Measurements from ENCODE around the gene KRTAP5-6. TPM values are rescaled to one million over a fixed set of nuclear protein-coding genes. Genes with fewer than 3 reads are reported as not detected.
A peak's percentile ranks its signal among the peaks of the same experiment; 100 is the strongest.
"Not testable (repeated sequence)": the region's sequence is repeated elsewhere in the genome, so short reads cannot be mapped to it uniquely, and the experiment has no call there.

KRTAP5-6 gene
- total RNA-seq, 2 experiments from 2014 or later = not detected

DNA sequence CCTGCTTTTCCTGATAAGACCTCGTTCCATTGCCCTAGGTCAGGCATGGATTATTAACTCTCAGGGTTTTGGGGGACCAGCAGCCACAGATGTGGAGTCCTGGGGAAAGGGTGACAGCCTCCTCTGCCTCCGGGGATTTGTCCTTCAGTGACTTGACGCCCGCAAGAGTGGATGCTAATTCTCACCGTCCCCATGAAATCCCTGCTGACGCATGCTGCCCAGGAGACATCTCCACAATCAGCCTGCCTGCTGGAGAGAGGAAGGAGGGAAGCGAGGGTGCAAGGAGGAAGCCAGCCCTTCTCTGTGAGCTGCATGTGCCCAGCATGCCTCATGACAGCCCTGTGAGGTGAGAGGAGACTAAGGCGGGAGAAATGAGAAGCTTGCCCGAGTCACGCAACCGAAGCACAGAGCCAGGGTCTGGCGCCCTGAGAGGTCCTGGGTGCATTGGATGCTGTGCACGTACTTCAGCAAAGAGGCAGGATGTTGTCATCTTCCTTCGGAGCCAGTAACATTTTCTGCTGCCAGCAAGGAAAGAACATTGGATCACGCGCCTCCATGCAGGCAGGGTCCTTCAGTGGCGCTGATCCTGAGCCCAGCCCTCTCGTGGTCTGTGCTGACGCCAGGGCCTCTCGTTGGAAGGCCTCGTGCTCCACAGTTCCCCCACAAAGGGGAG, 27.3 kb upstream of the KRTAP5-6 start:
- POLR2A ChIA-PET = no interaction called here
- DNase-seq (no peak), ATAC-seq (ENCODE audit: low read depth) (no peak)
- no peak overlapping the region for H3K4me3 Mint-ChIP-seq
- peak overlapping the region; percentile 56 for H3K27ac Mint-ChIP-seq
- no peaks in the 10 kb centered on the region for H3K4me1 Mint-ChIP-seq
- H3K36me3 Mint-ChIP-seq = no peaks in the 10 kb centered on the region
- H3K9me3 Mint-ChIP-seq = peaks cover 2% of the 10 kb centered on the region
- peaks cover 29% of the 10 kb centered on the region for H3K27me3 Mint-ChIP-seq

DNA sequence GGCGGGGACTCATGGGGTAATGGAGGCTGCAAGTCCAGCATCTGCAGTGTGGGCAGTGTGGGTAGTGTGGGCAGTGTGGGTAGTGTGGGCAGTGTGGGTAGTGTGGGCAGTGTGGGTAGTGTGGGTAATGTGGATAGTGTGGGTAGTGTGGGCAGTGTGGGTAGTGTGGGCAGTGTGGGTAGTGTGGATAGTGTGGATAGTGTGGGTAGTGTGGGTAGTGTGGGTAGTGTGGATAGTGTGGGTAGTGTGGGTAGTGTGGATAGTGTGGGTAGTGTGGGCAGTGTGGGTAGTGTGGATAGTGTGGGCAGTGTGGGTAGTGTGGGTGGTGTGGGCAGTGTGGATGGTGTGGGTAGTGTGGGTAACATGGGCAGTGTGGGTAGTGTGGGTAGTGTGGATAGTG, 26.5 kb upstream of the KRTAP5-6 start:
- H3K4me3 Mint-ChIP-seq; POLR2A ChIA-PET; H3K36me3 Mint-ChIP-seq; ATAC-seq (ENCODE audit: low read depth); H3K9me3 Mint-ChIP-seq; DNase-seq; H3K4me1 Mint-ChIP-seq: not testable (repeated sequence)
- Mint-ChIP-seq H3K27ac (peak overlapping the region; percentile 60), H3K27me3 (peaks cover 35% of the 10 kb centered on the region)

DNA sequence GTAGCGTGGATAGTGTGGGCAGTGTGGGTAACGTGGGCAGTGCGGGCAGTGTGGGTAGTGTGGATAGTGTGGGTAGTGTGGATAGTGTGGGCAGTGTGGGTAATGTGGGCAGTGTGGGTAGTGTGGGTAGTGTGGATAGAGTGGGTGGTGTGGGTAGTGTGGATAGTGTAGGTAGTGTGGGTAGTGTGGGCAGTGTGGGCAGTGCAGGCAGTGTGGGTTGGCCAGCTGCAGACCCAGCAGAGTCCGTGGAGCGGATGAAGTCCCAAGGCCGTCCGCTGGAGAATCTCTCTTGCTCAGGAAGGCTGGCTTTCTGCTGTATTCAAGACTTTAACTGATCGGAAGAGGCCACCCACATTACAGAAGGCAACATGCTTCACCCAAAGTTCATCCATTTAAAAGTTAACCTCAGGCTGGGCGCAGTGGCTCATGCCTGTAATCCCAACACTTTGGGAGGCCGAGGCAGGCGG, 26.1 kb upstream of the KRTAP5-6 start:
- POLR2A ChIA-PET = no interaction called here
- peaks cover 2% of the 10 kb centered on the region for H3K9me3 Mint-ChIP-seq
- H3K36me3 Mint-ChIP-seq = no peaks in the 10 kb centered on the region
- H3K4me1 Mint-ChIP-seq = no peaks in the 10 kb centered on the region
- H3K4me3 Mint-ChIP-seq = no peak overlapping the region
- H3K27me3 Mint-ChIP-seq = peaks cover 40% of the 10 kb centered on the region
- H3K27ac Mint-ChIP-seq = peak overlapping the region; percentile 60
- DNase-seq (no peak), ATAC-seq (ENCODE audit: low read depth) (no peak)

DNA sequence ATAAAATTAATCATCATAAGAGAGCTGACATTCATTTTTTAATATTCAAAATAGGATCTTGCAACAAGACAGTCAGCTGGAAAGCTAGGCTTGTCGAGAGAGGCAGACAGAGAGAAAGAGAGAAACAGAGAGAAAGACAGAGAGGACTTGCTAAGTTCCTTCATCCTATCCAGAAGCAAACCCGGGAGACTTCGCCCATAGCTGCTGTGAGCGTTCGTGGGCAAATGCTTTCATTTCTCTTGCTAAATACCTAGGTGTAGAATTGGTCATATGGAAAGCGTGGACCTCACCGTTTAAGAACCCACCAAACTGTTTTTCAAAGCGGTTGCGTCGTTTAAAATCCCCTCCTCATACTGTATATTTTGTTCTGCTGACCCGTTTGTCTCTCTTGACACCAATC, 25.3 kb upstream of the KRTAP5-6 start:
- Mint-ChIP-seq H3K27ac (no peak overlapping the region), H3K27me3 (peaks cover 46% of the 10 kb centered on the region), H3K36me3 (no peaks in the 10 kb centered on the region), H3K9me3 (peaks cover 2% of the 10 kb centered on the region), H3K4me3 (no peak overlapping the region), H3K4me1 (no peaks in the 10 kb centered on the region)
- POLR2A ChIA-PET = no interaction called here
- no peak for ATAC-seq (ENCODE audit: low read depth)
- no peak for DNase-seq

DNA sequence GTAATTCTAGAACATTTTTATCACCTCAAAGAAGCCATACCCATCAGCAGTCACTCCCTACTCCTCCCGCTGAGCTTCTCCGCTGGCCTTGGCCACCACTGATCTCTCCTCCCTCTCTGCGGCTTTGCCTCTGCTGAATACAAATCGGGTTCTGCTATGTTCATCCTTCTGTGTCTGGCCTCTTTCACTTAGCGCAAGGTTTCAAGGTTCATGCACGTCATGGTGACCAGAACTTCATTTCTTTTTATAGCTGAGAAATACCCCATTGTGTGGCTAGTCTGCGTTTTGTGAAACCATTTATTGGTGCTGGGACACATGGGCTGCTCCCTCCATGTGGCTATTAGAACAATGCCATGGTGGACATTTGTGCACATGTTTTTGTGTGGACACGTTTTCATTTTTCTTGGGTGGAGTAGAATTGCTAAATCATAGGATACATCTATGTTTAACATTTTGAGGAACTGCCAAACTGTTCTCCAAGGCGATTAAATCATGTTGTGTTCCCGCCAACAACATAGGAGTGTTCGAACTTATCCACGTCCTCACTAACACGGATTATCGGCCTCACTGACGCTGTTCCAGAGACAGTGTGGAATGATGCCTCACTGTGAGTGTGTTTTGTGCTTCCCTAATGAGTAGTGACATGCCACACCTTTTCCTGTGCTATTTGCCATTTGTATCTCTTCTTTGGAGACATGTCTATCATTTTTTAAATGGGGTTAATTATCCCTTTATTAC, 24.2 kb upstream of the KRTAP5-6 start:
- DNase-seq (no peak), ATAC-seq (ENCODE audit: low read depth) (no peak)
- H3K9me3 Mint-ChIP-seq = peaks cover 2% of the 10 kb centered on the region
- H3K27me3 Mint-ChIP-seq = peaks cover 53% of the 10 kb centered on the region
- no peaks in the 10 kb centered on the region for H3K36me3 Mint-ChIP-seq
- POLR2A ChIA-PET = no interaction called here
- no peaks in the 10 kb centered on the region for H3K4me1 Mint-ChIP-seq
- H3K27ac Mint-ChIP-seq = no peak overlapping the region
- no peak overlapping the region for H3K4me3 Mint-ChIP-seq

DNA sequence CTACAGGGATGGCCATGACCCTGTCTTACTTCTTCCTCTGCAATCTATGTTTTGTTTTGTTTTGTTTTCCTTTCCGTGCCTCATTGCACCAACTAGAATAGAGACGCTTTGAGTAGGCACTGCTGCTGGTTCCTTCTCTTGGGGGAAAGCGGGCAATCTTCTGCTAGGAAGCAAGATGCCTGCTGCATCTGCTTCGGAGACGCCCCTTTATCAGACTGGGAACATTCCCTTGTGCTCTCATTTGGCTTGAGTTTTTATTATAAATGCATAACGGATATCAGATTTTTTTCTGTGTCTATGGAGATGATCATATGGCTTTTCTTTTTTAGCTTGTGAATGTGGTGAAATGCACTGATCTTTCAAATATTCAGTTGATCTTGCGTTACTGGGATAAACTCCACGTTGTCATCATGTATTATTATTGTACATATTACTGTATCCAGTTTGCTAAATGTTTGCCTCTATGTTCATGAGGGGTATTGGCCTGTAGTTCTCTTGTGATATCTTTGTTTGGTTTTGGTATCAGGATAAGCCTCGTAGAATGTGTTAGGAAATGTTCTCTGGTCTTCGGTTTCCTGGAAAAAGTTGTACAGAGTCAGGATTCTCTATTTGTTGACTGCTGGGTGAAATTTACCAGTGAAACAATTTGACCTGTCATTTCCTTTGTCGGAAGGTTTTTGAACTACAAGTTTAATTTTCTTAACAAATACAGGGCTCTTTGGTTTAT, 23.4 kb upstream of the KRTAP5-6 start:
- Mint-ChIP-seq H3K27ac (no peak overlapping the region), H3K36me3 (no peaks in the 10 kb centered on the region), H3K27me3 (peaks cover 50% of the 10 kb centered on the region), H3K9me3 (peaks cover 2% of the 10 kb centered on the region), H3K4me1 (no peaks in the 10 kb centered on the region), H3K4me3 (no peak overlapping the region)
- DNase-seq (no peak), ATAC-seq (ENCODE audit: low read depth) (no peak)
- POLR2A ChIA-PET = no interaction called here

DNA sequence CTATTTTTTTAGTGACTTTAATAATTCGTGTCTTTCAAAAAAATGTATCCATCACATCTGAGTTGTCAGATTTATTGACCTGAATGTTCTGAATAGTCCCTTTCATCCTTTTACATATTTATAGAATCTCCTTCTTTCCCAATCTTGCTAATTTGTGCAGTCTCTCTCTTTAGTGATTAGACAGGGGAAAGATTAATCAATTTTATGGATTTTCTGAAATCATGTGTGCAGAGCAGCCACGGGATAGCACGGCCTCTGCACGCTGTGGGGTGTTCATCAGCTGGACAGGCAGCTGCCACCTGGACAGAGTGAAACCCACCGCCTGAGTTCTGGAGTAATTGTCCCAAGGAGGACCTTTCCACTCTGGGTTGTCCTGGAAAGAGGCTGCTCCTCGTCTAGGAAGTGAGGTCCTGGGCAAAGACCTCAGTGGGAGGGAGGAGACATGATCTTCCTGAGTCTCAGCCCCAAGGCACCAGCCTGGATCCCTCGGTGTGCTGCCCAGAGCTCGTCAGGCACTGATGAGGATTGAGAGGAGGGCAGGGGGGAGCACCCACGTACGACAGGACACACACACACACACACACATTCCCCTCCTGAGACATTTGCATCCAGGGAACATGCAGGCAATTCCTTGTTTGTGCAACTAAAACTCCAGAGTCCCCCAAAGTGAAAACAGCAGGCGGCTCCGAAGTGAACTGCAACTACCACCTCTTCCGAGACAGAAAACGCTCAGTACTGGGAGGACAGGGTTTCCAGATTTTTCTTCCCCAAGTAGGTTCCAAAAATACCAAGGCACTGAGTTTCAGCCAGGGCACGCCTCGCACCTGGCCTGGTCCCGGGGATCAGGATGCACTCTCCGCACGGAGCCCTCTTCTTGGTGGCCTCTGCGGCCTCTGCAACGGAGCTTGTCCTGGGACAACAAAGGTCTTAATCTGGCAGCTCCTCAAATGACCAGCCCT, 22.5 kb upstream of the KRTAP5-6 start:
- peaks cover 2% of the 10 kb centered on the region for H3K9me3 Mint-ChIP-seq
- H3K36me3 Mint-ChIP-seq = no peaks in the 10 kb centered on the region
- no peak overlapping the region for H3K27ac Mint-ChIP-seq
- no peaks in the 10 kb centered on the region for H3K4me1 Mint-ChIP-seq
- peaks cover 44% of the 10 kb centered on the region for H3K27me3 Mint-ChIP-seq
- POLR2A ChIA-PET = no interaction called here
- ATAC-seq (ENCODE audit: low read depth) (no peak), DNase-seq (no peak)
- H3K4me3 Mint-ChIP-seq = no peak overlapping the region

DNA sequence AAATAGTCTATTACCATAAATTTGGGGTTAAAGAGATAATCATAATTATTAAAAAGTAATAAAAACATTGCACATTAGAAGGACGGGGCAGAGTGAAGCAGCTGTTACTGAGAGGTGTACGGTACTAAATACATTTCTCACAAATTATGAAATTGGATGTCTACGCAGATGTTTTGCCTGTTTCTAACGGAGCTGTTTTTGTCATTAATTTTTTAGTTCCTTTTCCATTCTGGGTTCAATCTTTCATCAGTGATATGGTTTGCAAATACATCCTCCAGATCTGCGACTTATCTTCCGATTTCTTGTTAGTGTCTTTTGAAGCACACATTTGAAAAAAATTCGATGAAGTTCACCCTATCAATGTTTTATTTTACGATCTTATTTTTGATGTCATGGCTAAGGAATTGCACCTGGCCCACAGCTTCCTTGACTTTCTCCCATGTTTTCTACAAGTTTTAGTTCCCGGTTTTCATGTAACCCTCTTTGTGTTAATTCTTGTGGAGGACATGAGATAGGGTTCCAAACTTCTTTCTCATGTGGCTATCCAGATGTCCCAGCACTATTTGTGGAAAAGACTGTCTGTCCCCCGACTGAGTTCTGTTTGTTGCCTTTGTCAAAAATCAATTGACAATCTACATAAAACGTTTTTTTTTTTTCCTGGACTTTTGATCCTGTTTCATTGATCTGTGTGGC, 21.3 kb upstream of the KRTAP5-6 start:
- POLR2A ChIA-PET = no interaction called here
- H3K4me1 Mint-ChIP-seq = no peaks in the 10 kb centered on the region
- DNase-seq (no peak), ATAC-seq (ENCODE audit: low read depth) (no peak)
- H3K27me3 Mint-ChIP-seq = peaks cover 44% of the 10 kb centered on the region
- H3K9me3 Mint-ChIP-seq = no peaks in the 10 kb centered on the region
- no peaks in the 10 kb centered on the region for H3K36me3 Mint-ChIP-seq
- H3K4me3 Mint-ChIP-seq = no peak overlapping the region
- no peak overlapping the region for H3K27ac Mint-ChIP-seq

DNA sequence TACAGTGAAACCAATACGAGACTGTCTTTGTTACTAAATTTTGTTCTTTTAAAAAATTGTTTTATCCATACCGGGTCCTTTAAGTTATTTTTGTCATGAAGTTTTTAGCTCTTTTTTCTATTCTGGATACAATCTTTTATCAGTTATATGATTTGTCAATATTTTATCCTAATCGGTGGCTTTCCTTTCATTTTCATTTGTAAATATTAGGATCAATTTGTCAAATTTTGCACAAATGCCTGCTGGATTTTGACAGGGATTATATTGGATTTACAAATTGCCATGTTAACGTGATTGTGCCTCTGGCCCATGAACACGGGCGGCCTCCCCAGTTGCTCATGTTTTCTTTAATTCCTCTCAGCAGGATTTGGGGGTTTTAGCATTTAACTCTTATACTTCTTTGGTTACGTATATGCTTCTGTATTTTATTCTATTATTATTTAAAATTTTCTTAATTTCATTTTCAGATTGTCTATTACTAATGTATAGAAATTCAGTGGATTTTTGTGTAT, 20.7 kb upstream of the KRTAP5-6 start:
- no peak for ATAC-seq (ENCODE audit: low read depth)
- DNase-seq = no peak
- Mint-ChIP-seq H3K9me3 (no peaks in the 10 kb centered on the region), H3K4me3 (no peak overlapping the region), H3K27ac (no peak overlapping the region), H3K27me3 (peaks cover 44% of the 10 kb centered on the region), H3K4me1 (no peaks in the 10 kb centered on the region), H3K36me3 (no peaks in the 10 kb centered on the region)
- POLR2A ChIA-PET = no interaction called here

DNA sequence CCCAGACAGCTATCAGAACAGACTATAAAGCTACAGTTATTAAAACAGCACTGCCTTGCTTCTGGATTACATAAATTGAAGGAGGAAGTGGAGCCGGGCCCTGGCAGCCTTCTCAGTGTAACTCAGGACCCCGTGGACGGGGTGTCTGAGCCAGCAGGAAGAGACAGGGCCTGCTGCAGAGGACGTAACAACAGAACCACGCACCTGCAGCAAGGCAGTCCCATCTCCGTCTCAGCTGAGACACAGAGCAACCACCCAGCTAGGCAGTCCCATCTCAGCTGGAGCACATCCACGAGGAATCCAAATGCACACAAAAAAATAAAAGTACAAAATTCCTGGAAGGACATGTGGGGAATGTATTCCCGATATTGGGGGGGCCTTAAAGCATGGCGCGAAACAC, 17.1 kb upstream of the KRTAP5-6 start:
- ATAC-seq (ENCODE audit: low read depth) (no peak), DNase-seq (no peak)
- no peak overlapping the region for H3K4me3 Mint-ChIP-seq
- H3K27ac Mint-ChIP-seq = no peak overlapping the region
- H3K9me3 Mint-ChIP-seq = no peaks in the 10 kb centered on the region
- H3K36me3 Mint-ChIP-seq = no peaks in the 10 kb centered on the region
- peaks cover 40% of the 10 kb centered on the region for H3K27me3 Mint-ChIP-seq
- H3K4me1 Mint-ChIP-seq = no peaks in the 10 kb centered on the region
- POLR2A ChIA-PET = no interaction called here

DNA sequence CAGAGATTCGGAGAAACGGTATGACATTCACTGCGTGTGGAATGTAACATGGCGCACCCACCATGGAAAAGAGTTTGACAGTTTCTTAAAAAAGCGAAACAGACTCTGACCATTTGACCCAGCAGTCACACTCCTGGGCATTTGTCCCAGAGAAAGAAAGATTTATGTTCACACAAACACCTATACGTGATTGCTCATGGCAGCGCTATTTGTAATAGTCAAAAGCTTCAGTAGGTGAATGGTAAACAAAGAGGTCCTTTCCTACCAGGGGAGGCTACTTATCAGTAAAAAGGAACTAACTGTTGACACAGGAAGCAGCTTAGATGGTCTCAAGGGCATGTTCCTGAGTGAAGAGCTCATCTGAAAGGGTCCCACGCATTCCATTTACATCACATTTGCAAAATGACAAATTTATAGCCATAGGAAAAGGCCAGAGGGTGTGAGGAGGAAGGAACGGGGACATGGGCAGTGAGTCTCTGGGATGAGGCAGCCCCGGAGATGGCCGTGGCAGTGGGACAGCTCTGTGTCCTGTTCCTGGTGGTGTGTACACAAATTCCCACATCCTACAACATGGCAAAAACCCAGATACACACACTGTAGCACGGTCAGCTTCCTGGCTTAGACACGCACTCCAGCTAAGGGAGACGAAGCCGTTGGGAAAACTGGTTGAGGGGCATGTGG, 14.6 kb upstream of the KRTAP5-6 start:
- DNase-seq = no peak
- Mint-ChIP-seq H3K36me3 (no peaks in the 10 kb centered on the region), H3K27me3 (peaks cover 18% of the 10 kb centered on the region), H3K4me3 (no peak overlapping the region), H3K9me3 (no peaks in the 10 kb centered on the region), H3K4me1 (no peaks in the 10 kb centered on the region), H3K27ac (no peak overlapping the region)
- POLR2A ChIA-PET = interaction anchor here (0.7 kb wide), 1 partner anchor 136 kb away, joined by 4 read pairs; no protein-coding TSS in a partner anchor
- no peak for ATAC-seq (ENCODE audit: low read depth)

DNA sequence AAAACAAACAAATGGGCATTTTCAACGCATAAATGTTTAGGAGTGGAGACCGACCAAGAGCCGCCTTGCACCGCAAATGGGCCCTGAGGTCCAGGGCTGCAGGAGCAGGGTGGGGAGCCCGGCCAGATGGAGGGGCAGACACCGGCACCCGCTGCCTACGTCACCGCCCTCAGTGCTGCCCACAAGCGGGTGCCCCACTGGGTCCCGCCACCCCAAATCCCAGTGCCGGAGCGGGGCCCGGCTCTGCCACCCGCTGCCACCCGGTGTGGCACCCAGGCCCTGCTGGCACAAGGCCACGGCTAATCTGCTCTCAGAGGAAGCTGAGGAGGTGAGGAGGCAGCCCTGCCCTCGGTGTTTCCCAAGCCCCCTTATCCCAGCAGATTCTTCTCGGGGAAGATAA, 13.8 kb upstream of the KRTAP5-6 start:
- H3K36me3 Mint-ChIP-seq; H3K9me3 Mint-ChIP-seq; ATAC-seq (ENCODE audit: low read depth); H3K4me1 Mint-ChIP-seq; POLR2A ChIA-PET; H3K4me3 Mint-ChIP-seq; H3K27ac Mint-ChIP-seq; DNase-seq: not testable (repeated sequence)
- peaks cover 13% of the 10 kb centered on the region for H3K27me3 Mint-ChIP-seq
